Measurements from ENCODE around the gene USF2. TPM values are rescaled to one million over a fixed set of nuclear protein-coding genes. Genes with fewer than 3 reads are reported as not detected.

USF2 gene
- total and polyA plus RNA-seq, 2 of the 4 experiments (the other 2 are of a cell fraction), result 21.3 to 65.6 TPM

DNA sequence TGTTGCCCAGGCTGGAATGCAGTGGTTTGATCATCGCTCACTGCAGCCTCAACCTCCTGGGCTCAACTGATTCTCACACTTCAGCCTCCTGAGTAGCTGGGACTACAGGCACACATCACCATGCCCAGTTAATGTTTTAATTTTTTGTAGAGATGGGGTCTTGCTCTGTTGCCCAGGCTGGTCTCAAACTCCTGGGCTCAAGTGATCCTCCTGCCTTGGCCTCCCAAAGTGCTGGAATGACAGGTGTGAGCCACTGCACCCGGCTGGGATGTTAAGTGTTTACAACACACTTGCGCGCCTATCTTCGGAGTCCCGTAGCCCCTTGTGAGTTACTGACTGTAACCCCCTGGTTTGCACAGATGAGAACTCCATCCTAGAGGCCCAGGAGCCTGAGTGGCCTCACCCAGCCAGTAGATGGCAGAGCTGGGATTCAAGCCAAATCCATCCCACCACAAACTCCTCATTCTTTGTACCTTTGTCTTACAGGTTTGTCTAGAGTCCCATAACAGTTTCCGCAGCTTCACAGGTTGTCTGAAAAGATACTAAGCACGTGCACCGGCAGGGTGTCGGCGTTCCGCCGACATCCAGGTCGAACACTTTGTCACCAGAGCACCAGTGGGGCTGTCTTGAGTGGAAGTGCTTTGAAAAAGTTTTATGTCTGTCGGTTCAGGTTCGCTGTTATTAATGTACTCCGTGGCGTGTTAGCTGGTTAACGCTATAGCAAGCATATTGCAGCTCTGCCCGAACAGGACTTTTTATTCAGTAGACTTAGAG lies 37.9 kb downstream of the USF2 start:
- Histone ChIP-seq H2AK9ac (replicated peaks; ENCODE audit: low read depth, low read length, poor library complexity) (no peak overlapping the region), H3K9me1 (ENCODE audit: insufficient read depth, low read length) (no peaks in the 10 kb centered on the region), H2BK15ac (ENCODE audit: low read depth, low read length) (no peak overlapping the region), H3K27ac (ENCODE audit: insufficient read depth, low read length) (no peak overlapping the region), H4K20me1 (ENCODE audit: insufficient read depth, low read length) (no peaks in the 10 kb centered on the region), H3K56ac (ENCODE audit: extremely low read depth, insufficient read depth, low read length) (no peak overlapping the region), H2BK120ac (ENCODE audit: low read depth, low read length) (no peak overlapping the region), H3K18ac (ENCODE audit: low read depth, low read length) (no peak overlapping the region), H3K9me3 (ENCODE audit: control insufficient read depth, insufficient read depth, low read length) (no peaks in the 10 kb centered on the region), H3K4me3 (ENCODE audit: insufficient read depth, low read depth, low read length) (no peak overlapping the region), H2AFZ (replicated peaks; ENCODE audit: low read length, poor library complexity) (no peak overlapping the region), H3K79me1 (ENCODE audit: low read depth in 1 of 2, low read length in 2 of 2) (no peaks in the 10 kb centered on the region), H4K5ac (ENCODE audit: low read depth, low read length) (no peak overlapping the region), H4K8ac (ENCODE audit: low read depth in 2 of 2, low read length in 2 of 2) (no peak overlapping the region), H3K9ac (ENCODE audit: low read depth, low read length) (no peak overlapping the region), H3K4me1 (ENCODE audit: control insufficient read depth, insufficient read depth, low read length) (no peaks in the 10 kb centered on the region), H4K91ac (ENCODE audit: insufficient read depth, low read depth, low read length) (no peak overlapping the region), H3K4ac (ENCODE audit: low read depth, low read length) (no peak overlapping the region), H3K27me3 (ENCODE audit: control insufficient read depth, insufficient read depth, low read length) (peaks cover 4% of the 10 kb centered on the region), H2BK5ac (ENCODE audit: low read depth, low read length, poor library complexity, severe bottlenecking) (no peak overlapping the region), H3K36me3 (ENCODE audit: control insufficient read depth, insufficient read depth, low read length) (no peaks in the 10 kb centered on the region), H3K14ac (replicated peaks; ENCODE audit: low read depth, low read length) (no peak overlapping the region), H2AK5ac (ENCODE audit: low read depth, low read length) (no peak overlapping the region), H3K4me2 (ENCODE audit: low read depth, low read length) (no peak overlapping the region), H3K23ac (ENCODE audit: low read depth, low read length) (no peak overlapping the region), H2BK20ac (ENCODE audit: low read depth, low read length) (no peak overlapping the region)
- no TSS peak for BruUV-seq (replicated peaks)
- TF ChIP-seq NFE2L2 (IDR thresholded peaks at IDR 0.05; ENCODE audit: low read depth, low read length) (no peak), RCOR1 (IDR thresholded peaks at IDR 0.05; ENCODE audit: insufficient replicate concordance, low read length) (no peak)
- intact Hi-C loops (cut with micrococcal nuclease), result no loop called here
- no peak for DNase-seq
- ChIA-PET POLR2A (ENCODE audit: unreplicated experiment) (no interaction called here), CTCF (interaction anchor here (0.6 kb wide), 1 partner anchor 153 kb away, joined by 3 read pairs; no protein-coding TSS in a partner anchor)
- dilution Hi-C loops (cut with HindIII; ENCODE audit: low sequenced_read_pairs, unreplicated experiment), result no loop called here
- in situ Hi-C loops (cut with MboI; ENCODE audit: low sequenced_read_pairs), result no loop called here
- no peak for ATAC-seq (ENCODE audit: low read depth)
- WGBS, 2 experiments (ENCODE audit: extremely low coverage in 2 of 2, insufficient read length in 1 of 2), result 77% methylated on average over 9 of the region's 20 CpGs; no CpG with 5 or more reads in 1 of the 2 experiments

Measured in IMR-90 (cell line).